K562 (cell line): Measurements from ENCODE around the gene ADRA2A. TPM values are rescaled to one million over a fixed set of nuclear protein-coding genes. Genes with fewer than 3 reads are reported as not detected.

ENCODE experiments used
- ATAC-seq: fragments of 200-7000 bp; cut with Tn5 transposase; 3 replicates; pipeline ENCODE4 v1.9.1; 2020; ENCODE audit warnings: moderate library complexity
- BruUV-seq: library from RNA; stranded (reverse); fragments of 400-500 nt; replicated peaks from 2 replicates; lab custom pipeline; 2021; lab: Mats Ljungman, UMichigan
- CTCF ChIA-PET: fragments of 300-600 bp; formaldehyde crosslinking; extraction: SDS; loops from one replicate; lab custom pipeline; 2021; ENCODE audit warnings: low intra/inter-chr PET ratio; lab: Yijun Ruan, JAX
- POLR2A ChIA-PET: fragments of 300-600, 350-650 bp; sonication (Branson Sonifier 250); formaldehyde crosslinking; extraction: SDS; loops from one replicate; lab custom pipeline; 2021; ENCODE audit warnings: antibody characterized with exemption, inconsistent platforms; lab: Yijun Ruan, JAX
- DNase-seq, 4 experiments: peaks; one replicate each; pipeline versions ENCODE4 v3.0.0 to v3.0.0-alpha.2; 2011 to 2018; ENCODE audit warnings: low spot score in 3 of 4, mixed read lengths in 3 of 4; ENCODE audit errors: extremely low read depth in 1 of 4
- FAIRE-seq: peaks from 2 replicates; lab custom pipeline; 2011; peaks lifted over from hg19 to GRCh38; lab: Jason Lieb, UNC
- H2AFZ ChIP-seq: 2 replicates; pipeline ENCODE4 v1.6.0; 2011; ENCODE audit warnings: low read depth, low read length, control low read depth, inconsistent platforms
- H3K27ac ChIP-seq: fragments of 200-600 bp; 3 replicates; pipeline ENCODE4 v1.8.0; 2011; ENCODE audit warnings: low read depth, mild to moderate bottlenecking, control low read depth, inconsistent platforms, low read length, moderate library complexity, mixed read lengths; ENCODE audit errors: extremely low read depth
- H3K27me3 ChIP-seq, 2 experiments: fragments of 300-600 bp in 1 of 2; 2 replicates in 1 of 2; 3 replicates in 1 of 2; pipeline versions ENCODE4 v1.6.0 to v1.8.0; 2011; ENCODE audit warnings: inconsistent platforms in 2 of 2, low read length in 2 of 2, mild to moderate bottlenecking in 1 of 2, mixed read lengths in 1 of 2, moderate library complexity in 1 of 2; ENCODE audit not compliant: control insufficient read depth in 2 of 2, insufficient read depth in 2 of 2
- H3K36me3 ChIP-seq: fragments of 300-600 bp; 3 replicates; pipeline ENCODE4 v1.8.0; 2011; ENCODE audit warnings: mild to moderate bottlenecking, low read length, inconsistent platforms; ENCODE audit not compliant: control insufficient read depth, insufficient read depth
- H3K4me1 ChIP-seq, 2 experiments: fragments of 200-600 bp in 1 of 2; replicated peaks in 1 of 2; 2 replicates in 1 of 2; 3 replicates in 1 of 2; pipeline versions ENCODE4 v1.5.1 to v1.8.0; 2011; ENCODE audit warnings: inconsistent platforms in 2 of 2, low read length in 2 of 2, mild to moderate bottlenecking in 1 of 2, mixed read lengths in 1 of 2, moderate library complexity in 1 of 2; ENCODE audit not compliant: control insufficient read depth in 2 of 2, insufficient read depth in 2 of 2
- H3K4me2 ChIP-seq: 2 replicates; pipeline ENCODE4 v1.6.1; 2011; ENCODE audit warnings: low read length, control low read depth, inconsistent platforms, mixed read lengths; ENCODE audit not compliant: insufficient read depth
- H3K4me3 ChIP-seq: fragments of 200-600 bp; sonication (generic), shearing (Covaris generic); 2 replicates; pipeline ENCODE4 v1.5.1; 2016; ENCODE audit warnings: control low read depth, inconsistent platforms
- H3K79me2 ChIP-seq: fragments of 200-600 bp; 3 replicates; pipeline ENCODE4 v1.8.0; 2011; ENCODE audit warnings: low read length, inconsistent platforms; ENCODE audit not compliant: control insufficient read depth, insufficient read depth
- H3K9ac ChIP-seq, 2 experiments: 2 replicates each; pipeline versions ENCODE4 v1.6.0 to v1.6.1; 2011; ENCODE audit warnings: low read depth in 2 of 2, low read length in 2 of 2, control low read depth in 1 of 2, inconsistent platforms in 1 of 2, mild to moderate bottlenecking in 1 of 2, mixed read lengths in 1 of 2; ENCODE audit not compliant: insufficient read depth in 1 of 2
- H3K9me1 ChIP-seq: one replicate; pipeline ENCODE4 v1.6.0; 2011; ENCODE audit warnings: inconsistent platforms, mild to moderate bottlenecking, low read length, moderate library complexity; ENCODE audit not compliant: control insufficient read depth, insufficient read depth
- H3K9me3 ChIP-seq: replicated peaks from 2 replicates; pipeline ENCODE4 v1.5.1; 2011; ENCODE audit warnings: low read depth, low read length, inconsistent platforms; ENCODE audit not compliant: control insufficient read depth, insufficient read depth
- H4K20me1 ChIP-seq: replicated peaks from 2 replicates; pipeline ENCODE4 v1.6.1; 2011; ENCODE audit warnings: low read length, inconsistent platforms, mixed read lengths; ENCODE audit not compliant: control insufficient read depth, insufficient read depth
- ARID1B ChIP-seq: fragments of 450-650 bp; IDR thresholded peaks from 2 replicates; pipeline ENCODE4 v1.6.1; 2016; ENCODE audit warnings: antibody characterized with exemption, mild to moderate bottlenecking, inconsistent platforms
- ATF3 ChIP-seq, 2 experiments: fragments of 450-650 bp in 1 of 2; sonication (generic) in 1 of 2; formaldehyde crosslinking in 1 of 2; IDR thresholded peaks in 1 of 2; conservative IDR thresholded peaks in 1 of 2; 2 replicates each; pipeline versions ENCODE4 v1.6.1 to v1.8.1; 2016 to 2023; ENCODE audit warnings: mild to moderate bottlenecking in 2 of 2, moderate library complexity in 2 of 2, inconsistent platforms in 1 of 2, missing genetic modification reagents in 1 of 2
- ATF7 ChIP-seq: fragments of 450-650 bp; IDR thresholded peaks from 2 replicates; pipeline ENCODE4 v1.7.1; 2014; ENCODE audit warnings: mild to moderate bottlenecking, moderate library complexity
- CREM ChIP-seq: IDR thresholded peaks from 2 replicates; pipeline ENCODE4 v1.6.1; 2014; ENCODE audit warnings: antibody characterized with exemption, low read depth
- DPF2 ChIP-seq: fragments of 450-650 bp; IDR thresholded peaks from 2 replicates; pipeline ENCODE4 v1.6.1; 2016
- FOSL1 ChIP-seq: fragments of 200-800 bp; sonication (Bioruptor generic); conservative IDR thresholded peaks from 2 replicates; pipeline ENCODE4 v1.6.1; 2016; ENCODE audit warnings: missing genetic modification characterization, missing compliant biosample characterization
- JUN ChIP-seq, 2 experiments: sonication (generic) in 1 of 2; formaldehyde crosslinking in 1 of 2; IDR thresholded peaks; 2 replicates each; pipeline versions ENCODE4 v1.6.1 to v1.8.0; 2012 to 2022; ENCODE audit warnings: borderline replicate concordance in 2 of 2, mild to moderate bottlenecking in 2 of 2, improper control_type of control experiment in 1 of 2, low read depth in 1 of 2, low read length in 1 of 2, missing genetic modification reagents in 1 of 2
- JUND ChIP-seq, 2 experiments: IDR thresholded peaks; 2 replicates in 1 of 2; 3 replicates in 1 of 2; pipeline ENCODE4 v1.6.1; 2011; ENCODE audit warnings: borderline replicate concordance in 2 of 2, low read depth in 2 of 2, low read length in 2 of 2, improper control_type of control experiment in 1 of 2, missing biosample characterization in 1 of 2, missing genetic modification characterization in 1 of 2, missing genetic modification reagents in 1 of 2
- KLF1 ChIP-seq: fragments of 450-650 bp; IDR thresholded peaks from 2 replicates; pipeline ENCODE4 v1.6.1; 2016; ENCODE audit warnings: missing genetic modification characterization, missing compliant biosample characterization
- MEIS2 ChIP-seq: fragments of 450-650 bp; IDR thresholded peaks from 2 replicates; pipeline ENCODE4 v1.6.1; 2014; ENCODE audit warnings: mild to moderate bottlenecking; ENCODE audit not compliant: partially characterized antibody
- NR2F6 ChIP-seq: fragments of 450-650 bp; formaldehyde crosslinking; IDR thresholded peaks from 2 replicates; pipeline ENCODE4 v1.4.0; 2020; ENCODE audit warnings: mild to moderate bottlenecking
- PBX2 ChIP-seq, 2 experiments: IDR thresholded peaks in 1 of 2; conservative IDR thresholded peaks in 1 of 2; 2 replicates each; pipeline ENCODE4 v1.6.1; 2016; ENCODE audit warnings: low read depth in 2 of 2, mild to moderate bottlenecking in 1 of 2, missing compliant biosample characterization in 1 of 2, missing genetic modification characterization in 1 of 2, moderate library complexity in 1 of 2
- VEZF1 ChIP-seq: fragments of 200-800 bp; sonication (Bioruptor generic); IDR thresholded peaks from 2 replicates; pipeline ENCODE4 v1.6.1; 2017; ENCODE audit warnings: missing genetic modification characterization, missing compliant biosample characterization
- ZKSCAN8 ChIP-seq: fragments of 200-800 bp; sonication (Bioruptor generic); IDR thresholded peaks from 2 replicates; pipeline ENCODE4 v1.6.1; 2016; ENCODE audit warnings: missing genetic modification characterization, missing compliant biosample characterization
- WGBS: fragments of 100-300 bp; shearing (Covaris generic); methylation state at CpG from one replicate; pipeline ENCODE4 v1.1.6; 2016; ENCODE audit warnings: low coverage, mixed read lengths; ENCODE audit not compliant: insufficient coverage; ENCODE audit errors: missing lambda C conversion rate; 5-methylcytosine and 5-hydroxymethylcytosine counted together
- in situ Hi-C: fragments of 300-500 bp; cut with MboI; formaldehyde crosslinking; loops from 4 replicates; pipeline ENCODE4 v1.15.0; 2018; ENCODE audit warnings: inconsistent platforms, mixed read lengths
- intact Hi-C: fragments of 100-400 bp; cut with micrococcal nuclease; formaldehyde crosslinking; loops from 2 replicates; pipeline ENCODE4 v1.14.2; 2022
- polyA plus RNA-seq, 8 experiments: library from polyadenylated mRNA; depleted of rRNA in 4 of 8; stranded (reverse) in 5 of 8; unstranded in 3 of 8; fragments of >200 nt; fragmentation: Nextera tagmentation in 2 of 8; fragmentation: Illumina TruSeq in 1 of 8; extraction: Ambion mirVana in 2 of 8; extraction: Trizol in 1 of 8; gene quantifications; 2 replicates each; pipeline versions ENCODE4 v1.2.1 to v1.2.3, GENCODE V29; 2011 to 2014; ENCODE audit warnings: inconsistent platforms in 1 of 8, missing spikeins in 1 of 8
- total RNA-seq, 7 experiments: library from RNA; depleted of rRNA in 6 of 7; stranded (reverse); fragments of >200 nt in 6 of 7; fragmentation: Illumina TruSeq in 2 of 7; extraction: Trizol in 2 of 7; gene quantifications; 2 replicates each; pipeline versions ENCODE4 v1.2.1 to v1.2.3, GENCODE V29; 2011 to 2021; ENCODE audit warnings: low replicate concordance in 1 of 7

ADRA2A gene
- total and polyA plus RNA-seq, 9 of the 15 experiments (the other 6 are each of a cell fraction or from before 2014, with no cell fraction given), result not detected

- in situ Hi-C loops, result no loop called here
- TF ChIP-seq ATF7 (peak; percentile 19; the same call in 1 of the 2 replicates), JUND (IDR thresholded peaks at IDR 0.05; ENCODE audit: borderline replicate concordance, low read depth, low read length) (peak; percentile 80), JUND (tag; IDR thresholded peaks at IDR 0.05; ENCODE audit: borderline replicate concordance, low read depth, low read length) (peak; percentile 59; the same call in 1 of the 3 replicates), JUN (IDR thresholded peaks at IDR 0.05; ENCODE audit: borderline replicate concordance, low read depth, low read length) (peak; percentile 32; the same call in 1 of the 2 replicates), JUN (CRISPR knock-in tag; IDR thresholded peaks at IDR 0.05; ENCODE audit: borderline replicate concordance) (no peak), NR2F6 (CRISPR knock-in tag) (no peak), PBX2 (CRISPR knock-in tag; IDR thresholded peaks at IDR 0.05; ENCODE audit: low read depth) (no peak), PBX2 (tag; conservative IDR thresholded peaks at IDR 0.05; ENCODE audit: low read depth) (0 out of 2 replicates have a peak, but pooled peaks have one; percentile 51), ATF3 (IDR thresholded peaks at IDR 0.05) (peak; percentile 79), ATF3 (CRISPR knock-in tag; conservative IDR thresholded peaks at IDR 0.05) (no peak), KLF1 (no peak), FOSL1 (tag) (peak; percentile 92), VEZF1 (peak; percentile 97), ZKSCAN8 (CRISPR knock-in tag) (no peak), MEIS2 (peak; percentile 53), DPF2 (0 out of 2 replicates have a peak, but pooled peaks have one; percentile 19), ARID1B (0 out of 2 replicates have a peak, but pooled peaks have one; percentile 25), CREM (peak; percentile 37; the same call in 1 of the 2 replicates)
Observed at GRCh38 chr10:111128331-111129180, 51.7 kb downstream of the ADRA2A start.

More at GRCh38 chr10:111128331-111129180, 51.7 kb downstream of the ADRA2A start:
- WGBS, result 7% methylated on average over 10 of the region's 15 CpGs
- POLR2A ChIA-PET, result no interaction called here
- Histone ChIP-seq H3K9ac (no peak overlapping the region), H3K9me3 (no peaks in the 10 kb centered on the region), H3K4me2 (peak overlapping the region; percentile 36; the same call in 1 of the 2 replicates), H3K9me1 (no peaks in the 10 kb centered on the region), H3K27ac (no peak overlapping the region), H3K36me3 (no peaks in the 10 kb centered on the region), H3K4me1 (peaks cover 0 to 11% of the 10 kb centered on the region in 2 experiments; a peak in 3 of 5 replicates), H3K4me3 (no peak overlapping the region), H4K20me1 (no peaks in the 10 kb centered on the region), H3K79me2 (no peaks in the 10 kb centered on the region), H2AFZ (0 out of 2 replicates have a peak overlapping the region, but pooled peaks have one; percentile 24), H3K27me3 (no peaks in the 10 kb centered on the region)
- ATAC-seq (peak; percentile 95), FAIRE-seq (peak; percentile 78), DNase-seq (peak; percentile 16 to 64 (median 39))
- BruUV-seq, result no TSS peak
- CTCF ChIA-PET, result no interaction called here
- intact Hi-C loops, result no loop called here
